Measurements from ENCODE around the gene CELF2.

CELF2 gene

DNA sequence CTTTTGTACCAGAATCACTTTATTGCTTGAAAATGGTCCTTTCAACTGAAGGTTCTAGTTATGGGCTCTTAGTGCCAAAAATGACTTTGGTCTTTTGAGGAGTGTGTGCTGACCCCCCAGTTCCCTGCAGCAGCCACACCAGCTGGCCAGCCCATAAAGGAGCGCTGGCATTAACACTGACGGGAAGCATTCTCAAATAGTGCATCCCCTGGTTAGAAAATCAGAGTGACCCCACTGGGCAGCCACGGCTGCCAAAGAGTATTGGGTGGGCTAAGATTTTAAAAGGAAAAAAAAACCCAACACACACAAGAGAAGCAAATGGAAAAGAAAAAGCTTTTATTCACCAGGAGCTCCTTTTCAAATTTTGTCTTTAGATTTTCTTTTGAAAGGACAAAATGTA is 199.8 kb downstream of the CELF2 start:
- no peak for ATAC-seq
- TF ChIP-seq, protein P1, sequence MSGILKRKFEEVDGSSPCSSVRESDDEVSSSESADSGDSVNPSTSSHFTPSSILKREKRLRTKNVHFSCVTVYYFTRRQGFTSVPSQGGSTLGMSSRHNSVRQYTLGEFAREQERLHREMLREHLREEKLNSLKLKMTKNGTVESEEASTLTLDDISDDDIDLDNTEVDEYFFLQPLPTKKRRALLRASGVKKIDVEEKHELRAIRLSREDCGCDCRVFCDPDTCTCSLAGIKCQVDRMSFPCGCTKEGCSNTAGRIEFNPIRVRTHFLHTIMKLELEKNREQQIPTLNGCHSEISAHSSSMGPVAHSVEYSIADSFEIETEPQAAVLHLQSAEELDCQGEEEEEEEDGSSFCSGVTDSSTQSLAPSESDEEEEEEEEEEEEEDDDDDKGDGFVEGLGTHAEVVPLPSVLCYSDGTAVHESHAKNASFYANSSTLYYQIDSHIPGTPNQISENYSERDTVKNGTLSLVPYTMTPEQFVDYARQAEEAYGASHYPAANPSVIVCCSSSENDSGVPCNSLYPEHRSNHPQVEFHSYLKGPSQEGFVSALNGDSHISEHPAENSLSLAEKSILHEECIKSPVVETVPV (CRISPR knock-in tag; IDR thresholded peaks at IDR 0.05) = no peak
- no peak for TF ChIP-seq TCF4 (CRISPR knock-in tag; IDR thresholded peaks at IDR 0.05; ENCODE audit: borderline replicate concordance)
- no peak for TF ChIP-seq CSDC2 (CRISPR knock-in tag; IDR thresholded peaks at IDR 0.05)
- TF ChIP-seq ZFP3 (CRISPR knock-in tag; IDR thresholded peaks at IDR 0.05) = no peak
- no peak for TF ChIP-seq ARNTL (CRISPR knock-in tag; IDR thresholded peaks at IDR 0.05; ENCODE audit: borderline replicate concordance, low read depth)
- TF ChIP-seq PPARA (CRISPR knock-in tag; IDR thresholded peaks at IDR 0.05; ENCODE audit: borderline replicate concordance) = no peak
- TF ChIP-seq ZC3H10 (CRISPR knock-in tag; IDR thresholded peaks at IDR 0.05) = no peak
- TF ChIP-seq, protein P2, sequence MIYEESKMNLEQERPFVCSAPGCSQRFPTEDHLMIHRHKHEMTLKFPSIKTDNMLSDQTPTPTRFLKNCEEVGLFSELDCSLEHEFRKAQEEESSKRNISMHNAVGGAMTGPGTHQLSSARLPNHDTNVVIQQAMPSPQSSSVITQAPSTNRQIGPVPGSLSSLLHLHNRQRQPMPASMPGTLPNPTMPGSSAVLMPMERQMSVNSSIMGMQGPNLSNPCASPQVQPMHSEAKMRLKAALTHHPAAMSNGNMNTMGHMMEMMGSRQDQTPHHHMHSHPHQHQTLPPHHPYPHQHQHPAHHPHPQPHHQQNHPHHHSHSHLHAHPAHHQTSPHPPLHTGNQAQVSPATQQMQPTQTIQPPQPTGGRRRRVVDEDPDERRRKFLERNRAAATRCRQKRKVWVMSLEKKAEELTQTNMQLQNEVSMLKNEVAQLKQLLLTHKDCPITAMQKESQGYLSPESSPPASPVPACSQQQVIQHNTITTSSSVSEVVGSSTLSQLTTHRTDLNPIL (CRISPR knock-in tag; IDR thresholded peaks at IDR 0.05; ENCODE audit: low read depth) = no peak
- TF ChIP-seq ZNF8 (CRISPR knock-in tag; IDR thresholded peaks at IDR 0.05) = no peak
- no peak for TF ChIP-seq BACH2 (CRISPR knock-in tag; IDR thresholded peaks at IDR 0.05; ENCODE audit: borderline replicate concordance)
- no peak for TF ChIP-seq ZNF565 (CRISPR knock-in tag; conservative IDR thresholded peaks at IDR 0.05; ENCODE audit: low read depth)
- TF ChIP-seq ZFP30 (CRISPR knock-in tag; IDR thresholded peaks at IDR 0.05) = no peak
- TF ChIP-seq RARB (CRISPR knock-in tag; IDR thresholded peaks at IDR 0.05) = no peak
- no peak for TF ChIP-seq ISL1 (CRISPR knock-in tag; IDR thresholded peaks at IDR 0.05)
- TF ChIP-seq OSR1 (CRISPR knock-in tag; IDR thresholded peaks at IDR 0.05) = no peak
- TF ChIP-seq, protein P3, sequence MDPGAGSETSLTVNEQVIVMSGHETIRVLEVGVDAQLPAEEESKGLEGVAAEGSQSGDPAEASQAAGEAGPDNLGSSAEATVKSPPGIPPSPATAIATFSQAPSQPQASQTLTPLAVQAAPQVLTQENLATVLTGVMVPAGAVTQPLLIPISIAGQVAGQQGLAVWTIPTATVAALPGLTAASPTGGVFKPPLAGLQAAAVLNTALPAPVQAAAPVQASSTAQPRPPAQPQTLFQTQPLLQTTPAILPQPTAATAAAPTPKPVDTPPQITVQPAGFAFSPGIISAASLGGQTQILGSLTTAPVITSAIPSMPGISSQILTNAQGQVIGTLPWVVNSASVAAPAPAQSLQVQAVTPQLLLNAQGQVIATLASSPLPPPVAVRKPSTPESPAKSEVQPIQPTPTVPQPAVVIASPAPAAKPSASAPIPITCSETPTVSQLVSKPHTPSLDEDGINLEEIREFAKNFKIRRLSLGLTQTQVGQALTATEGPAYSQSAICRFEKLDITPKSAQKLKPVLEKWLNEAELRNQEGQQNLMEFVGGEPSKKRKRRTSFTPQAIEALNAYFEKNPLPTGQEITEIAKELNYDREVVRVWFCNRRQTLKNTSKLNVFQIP (CRISPR knock-in tag; IDR thresholded peaks at IDR 0.05; ENCODE audit: borderline replicate concordance, low read depth) = no peak
- TF ChIP-seq TOX (CRISPR knock-in tag; IDR thresholded peaks at IDR 0.05; ENCODE audit: borderline replicate concordance) = no peak
- no peak for TF ChIP-seq ZNF70 (CRISPR knock-in tag; IDR thresholded peaks at IDR 0.05)
- no peak for TF ChIP-seq GLIS3 (CRISPR knock-in tag; IDR thresholded peaks at IDR 0.05)
- TF ChIP-seq, protein P4, sequence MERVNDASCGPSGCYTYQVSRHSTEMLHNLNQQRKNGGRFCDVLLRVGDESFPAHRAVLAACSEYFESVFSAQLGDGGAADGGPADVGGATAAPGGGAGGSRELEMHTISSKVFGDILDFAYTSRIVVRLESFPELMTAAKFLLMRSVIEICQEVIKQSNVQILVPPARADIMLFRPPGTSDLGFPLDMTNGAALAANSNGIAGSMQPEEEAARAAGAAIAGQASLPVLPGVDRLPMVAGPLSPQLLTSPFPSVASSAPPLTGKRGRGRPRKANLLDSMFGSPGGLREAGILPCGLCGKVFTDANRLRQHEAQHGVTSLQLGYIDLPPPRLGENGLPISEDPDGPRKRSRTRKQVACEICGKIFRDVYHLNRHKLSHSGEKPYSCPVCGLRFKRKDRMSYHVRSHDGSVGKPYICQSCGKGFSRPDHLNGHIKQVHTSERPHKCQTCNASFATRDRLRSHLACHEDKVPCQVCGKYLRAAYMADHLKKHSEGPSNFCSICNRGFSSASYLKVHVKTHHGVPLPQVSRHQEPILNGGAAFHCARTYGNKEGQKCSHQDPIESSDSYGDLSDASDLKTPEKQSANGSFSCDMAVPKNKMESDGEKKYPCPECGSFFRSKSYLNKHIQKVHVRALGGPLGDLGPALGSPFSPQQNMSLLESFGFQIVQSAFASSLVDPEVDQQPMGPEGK (CRISPR knock-in tag; IDR thresholded peaks at IDR 0.05; ENCODE audit: borderline replicate concordance) = no peak

DNA sequence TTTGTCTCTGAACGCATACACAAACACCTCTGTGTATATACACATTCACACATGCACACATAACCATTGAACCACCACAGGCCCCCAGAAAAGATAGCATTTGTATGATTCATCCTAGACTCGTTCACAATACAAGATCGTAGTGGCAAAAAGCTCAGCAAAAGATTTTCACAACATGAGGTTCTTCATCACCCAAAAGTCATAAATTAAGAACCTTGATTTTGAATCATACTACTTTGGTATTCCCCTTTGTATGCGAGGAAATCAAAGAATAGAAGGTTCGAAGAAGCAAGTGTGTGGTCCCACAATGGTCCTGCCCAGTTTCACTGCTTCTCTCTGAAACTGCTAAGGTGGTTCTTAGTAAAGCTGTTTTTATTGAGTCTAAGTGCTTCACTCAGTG is 200.7 kb downstream of the CELF2 start:
- TF ChIP-seq ZFP30 (CRISPR knock-in tag; IDR thresholded peaks at IDR 0.05) = no peak
- TF ChIP-seq BACH2 (CRISPR knock-in tag; IDR thresholded peaks at IDR 0.05; ENCODE audit: borderline replicate concordance) = no peak
- no peak for TF ChIP-seq TOX (CRISPR knock-in tag; IDR thresholded peaks at IDR 0.05; ENCODE audit: borderline replicate concordance)
- TF ChIP-seq, protein P4 (CRISPR knock-in tag; IDR thresholded peaks at IDR 0.05; ENCODE audit: borderline replicate concordance) = no peak
- TF ChIP-seq TCF4 (CRISPR knock-in tag; IDR thresholded peaks at IDR 0.05; ENCODE audit: borderline replicate concordance) = no peak
- TF ChIP-seq, protein P2 (CRISPR knock-in tag; IDR thresholded peaks at IDR 0.05; ENCODE audit: low read depth) = no peak
- TF ChIP-seq, protein P5, sequence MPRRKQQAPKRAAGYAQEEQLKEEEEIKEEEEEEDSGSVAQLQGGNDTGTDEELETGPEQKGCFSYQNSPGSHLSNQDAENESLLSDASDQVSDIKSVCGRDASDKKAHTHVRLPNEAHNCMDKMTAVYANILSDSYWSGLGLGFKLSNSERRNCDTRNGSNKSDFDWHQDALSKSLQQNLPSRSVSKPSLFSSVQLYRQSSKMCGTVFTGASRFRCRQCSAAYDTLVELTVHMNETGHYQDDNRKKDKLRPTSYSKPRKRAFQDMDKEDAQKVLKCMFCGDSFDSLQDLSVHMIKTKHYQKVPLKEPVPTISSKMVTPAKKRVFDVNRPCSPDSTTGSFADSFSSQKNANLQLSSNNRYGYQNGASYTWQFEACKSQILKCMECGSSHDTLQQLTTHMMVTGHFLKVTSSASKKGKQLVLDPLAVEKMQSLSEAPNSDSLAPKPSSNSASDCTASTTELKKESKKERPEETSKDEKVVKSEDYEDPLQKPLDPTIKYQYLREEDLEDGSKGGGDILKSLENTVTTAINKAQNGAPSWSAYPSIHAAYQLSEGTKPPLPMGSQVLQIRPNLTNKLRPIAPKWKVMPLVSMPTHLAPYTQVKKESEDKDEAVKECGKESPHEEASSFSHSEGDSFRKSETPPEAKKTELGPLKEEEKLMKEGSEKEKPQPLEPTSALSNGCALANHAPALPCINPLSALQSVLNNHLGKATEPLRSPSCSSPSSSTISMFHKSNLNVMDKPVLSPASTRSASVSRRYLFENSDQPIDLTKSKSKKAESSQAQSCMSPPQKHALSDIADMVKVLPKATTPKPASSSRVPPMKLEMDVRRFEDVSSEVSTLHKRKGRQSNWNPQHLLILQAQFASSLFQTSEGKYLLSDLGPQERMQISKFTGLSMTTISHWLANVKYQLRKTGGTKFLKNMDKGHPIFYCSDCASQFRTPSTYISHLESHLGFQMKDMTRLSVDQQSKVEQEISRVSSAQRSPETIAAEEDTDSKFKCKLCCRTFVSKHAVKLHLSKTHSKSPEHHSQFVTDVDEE (CRISPR knock-in tag; IDR thresholded peaks at IDR 0.05) = no peak
- no peak for TF ChIP-seq SNAI2 (CRISPR knock-in tag; IDR thresholded peaks at IDR 0.05)
- no peak for TF ChIP-seq CSDC2 (CRISPR knock-in tag; IDR thresholded peaks at IDR 0.05)
- TF ChIP-seq ZNF565 (CRISPR knock-in tag; conservative IDR thresholded peaks at IDR 0.05; ENCODE audit: low read depth) = no peak
- ATAC-seq = no peak

All from SK-N-SH treated with all-trans-retinoic acid at 6 μM for 48 hours (cell line).